Endodermal cell (in vitro differentiated cells): ENCODE data around the gene TUG1. TPM values are rescaled to one million over a fixed set of nuclear protein-coding genes. Genes with fewer than 3 reads are reported as not detected.

Experiments used
- DNase-seq: peaks from one replicate; pipeline ENCODE4 v3.0.0-alpha.2; 2017
- H3K27ac ChIP-seq: 2 replicates; pipeline ENCODE4 v1.5.1; 2013; ENCODE audit warnings: mild to moderate bottlenecking, low read depth, low read length, moderate library complexity
- H3K27me3 ChIP-seq: 2 replicates; pipeline ENCODE4 v1.6.1; 2013; ENCODE audit warnings: mild to moderate bottlenecking, low read length, moderate library complexity; ENCODE audit not compliant: insufficient read depth, control insufficient read depth, poor library complexity, severe bottlenecking
- H3K36me3 ChIP-seq: 2 replicates; pipeline ENCODE4 v1.7.0; 2013; ENCODE audit warnings: mild to moderate bottlenecking, low read length, moderate library complexity; ENCODE audit not compliant: control insufficient read depth, insufficient read depth
- H3K4me1 ChIP-seq: one replicate; pipeline ENCODE4 v1.7.0; 2013; ENCODE audit warnings: low read length; ENCODE audit not compliant: control insufficient read depth, insufficient read depth
- H3K4me3 ChIP-seq: 2 replicates; pipeline ENCODE4 v1.5.1; 2013; ENCODE audit warnings: mild to moderate bottlenecking, low read length, moderate library complexity
- H3K9ac ChIP-seq: 2 replicates; pipeline ENCODE4 v1.6.1; 2013; ENCODE audit warnings: mild to moderate bottlenecking, low read length, moderate library complexity; ENCODE audit not compliant: poor library complexity, severe bottlenecking; ENCODE audit errors: extremely low read depth
- H3K9me3 ChIP-seq: 2 replicates; pipeline ENCODE4 v1.6.1; 2013; ENCODE audit warnings: mild to moderate bottlenecking, low read length, moderate library complexity; ENCODE audit not compliant: control insufficient read depth
- H3K27ac Mint-ChIP-seq: 2 replicates; pipeline ENCODE4 v1.8.0; 2020; ENCODE audit warnings: mixed read lengths
- H3K27me3 Mint-ChIP-seq: 2 replicates; pipeline ENCODE4 v1.8.0; 2021; ENCODE audit warnings: mild to moderate bottlenecking, mixed read lengths; ENCODE audit not compliant: insufficient read depth
- H3K36me3 Mint-ChIP-seq: 2 replicates; pipeline ENCODE4 v1.8.0; 2020; ENCODE audit warnings: low read depth, mixed read lengths
- H3K4me1 Mint-ChIP-seq: 2 replicates; pipeline ENCODE4 v1.8.0; 2020; ENCODE audit warnings: mixed read lengths
- H3K4me3 Mint-ChIP-seq: 2 replicates; pipeline ENCODE4 v1.8.0; 2020; ENCODE audit warnings: mild to moderate bottlenecking, moderate library complexity, mixed read lengths
- H3K9me3 Mint-ChIP-seq: 2 replicates; pipeline ENCODE4 v1.8.0; 2020; ENCODE audit warnings: mild to moderate bottlenecking, mixed read lengths
- WGBS, 2 experiments: methylation state at CpG; one replicate each; pipeline versions ENCODE4 v1.1.5 to v1.1.7; 2013; ENCODE audit warnings: missing lambda C conversion rate in 2 of 2, mixed read lengths in 1 of 2; ENCODE audit not compliant: insufficient coverage in 1 of 2, insufficient read length in 1 of 2; 5-methylcytosine and 5-hydroxymethylcytosine counted together
- total RNA-seq, 2 donors: library from RNA; stranded (reverse); fragmentation: NEBNext Ultra II Directional in 1 of 2; extraction: Animal tissue kit (Norgen Biotek cat#: 25700) in 1 of 2; gene quantifications; 2 replicates in 1 of 2; 3 replicates in 1 of 2; pipeline ENCODE4 v1.2.1, GENCODE V29; 2021
- TF ChIP-seq, protein P1 (sequence below): fragments of 200-600 bp; sonication (generic); conservative IDR thresholded peaks from 2 replicates; pipeline ENCODE4 v1.5.0; 2021; ENCODE audit warnings: antibody characterized with exemption, mild to moderate bottlenecking

TUG1 gene
- total RNA-seq, 2 donors from 2014 or later = 113 to 123 TPM

DNA sequence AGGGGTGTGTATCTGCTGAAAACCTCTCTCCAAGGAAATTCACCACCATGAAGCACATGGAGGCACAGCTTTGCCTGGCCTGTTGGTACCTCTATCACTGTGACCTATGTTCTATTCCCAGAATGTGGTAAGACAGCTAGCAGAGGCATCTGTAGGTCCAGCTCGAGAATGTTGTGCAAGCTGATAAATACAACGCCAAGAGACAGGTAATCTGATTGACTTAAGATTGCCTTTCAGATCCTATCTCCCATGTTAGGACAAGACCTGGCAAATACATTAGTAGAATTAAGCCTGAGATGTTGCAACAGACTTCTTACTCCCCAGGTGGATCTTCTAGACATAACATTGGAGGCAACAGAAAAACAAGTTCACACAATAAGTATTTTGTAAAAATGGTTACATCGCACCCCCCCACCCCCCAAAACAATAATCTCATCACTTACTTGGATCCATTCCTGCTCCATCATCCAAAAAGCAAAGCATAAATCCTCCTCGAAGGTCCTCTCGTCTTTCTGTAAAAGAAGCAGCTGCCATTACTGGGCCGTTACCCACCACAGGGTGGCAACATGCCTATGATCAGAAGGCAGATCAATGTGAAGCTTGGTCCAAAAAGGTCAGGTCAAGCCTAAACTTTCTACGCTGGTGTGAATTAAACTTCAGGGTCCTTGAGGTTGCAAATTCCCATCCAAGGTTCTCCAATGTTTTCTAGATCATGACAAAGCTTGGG lies 19.0 kb upstream of the TUG1 start:
- Mint-ChIP-seq H3K27ac (no peak overlapping the region), H3K27me3 (no peaks in the 10 kb centered on the region), H3K9me3 (no peaks in the 10 kb centered on the region), H3K4me3 (no peak overlapping the region), H3K4me1 (peaks cover 10% of the 10 kb centered on the region), H3K36me3 (peaks cover 71% of the 10 kb centered on the region)
- no peak for DNase-seq
- no peak overlapping the region for H3K27ac ChIP-seq
- TF ChIP-seq, protein P1, sequence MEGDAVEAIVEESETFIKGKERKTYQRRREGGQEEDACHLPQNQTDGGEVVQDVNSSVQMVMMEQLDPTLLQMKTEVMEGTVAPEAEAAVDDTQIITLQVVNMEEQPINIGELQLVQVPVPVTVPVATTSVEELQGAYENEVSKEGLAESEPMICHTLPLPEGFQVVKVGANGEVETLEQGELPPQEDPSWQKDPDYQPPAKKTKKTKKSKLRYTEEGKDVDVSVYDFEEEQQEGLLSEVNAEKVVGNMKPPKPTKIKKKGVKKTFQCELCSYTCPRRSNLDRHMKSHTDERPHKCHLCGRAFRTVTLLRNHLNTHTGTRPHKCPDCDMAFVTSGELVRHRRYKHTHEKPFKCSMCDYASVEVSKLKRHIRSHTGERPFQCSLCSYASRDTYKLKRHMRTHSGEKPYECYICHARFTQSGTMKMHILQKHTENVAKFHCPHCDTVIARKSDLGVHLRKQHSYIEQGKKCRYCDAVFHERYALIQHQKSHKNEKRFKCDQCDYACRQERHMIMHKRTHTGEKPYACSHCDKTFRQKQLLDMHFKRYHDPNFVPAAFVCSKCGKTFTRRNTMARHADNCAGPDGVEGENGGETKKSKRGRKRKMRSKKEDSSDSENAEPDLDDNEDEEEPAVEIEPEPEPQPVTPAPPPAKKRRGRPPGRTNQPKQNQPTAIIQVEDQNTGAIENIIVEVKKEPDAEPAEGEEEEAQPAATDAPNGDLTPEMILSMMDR = peak; percentile 49
- H3K27me3 ChIP-seq = no peaks in the 10 kb centered on the region
- H3K9ac ChIP-seq = no peak overlapping the region
- WGBS, 2 experiments = 89 to 92% methylated on average over 6 to 7 of the region's 7 CpGs
- peaks cover 87% of the 10 kb centered on the region for H3K36me3 ChIP-seq
- H3K4me1 ChIP-seq = peaks cover 18% of the 10 kb centered on the region
- no peak overlapping the region for H3K4me3 ChIP-seq
- H3K9me3 ChIP-seq = no peaks in the 10 kb centered on the region

DNA sequence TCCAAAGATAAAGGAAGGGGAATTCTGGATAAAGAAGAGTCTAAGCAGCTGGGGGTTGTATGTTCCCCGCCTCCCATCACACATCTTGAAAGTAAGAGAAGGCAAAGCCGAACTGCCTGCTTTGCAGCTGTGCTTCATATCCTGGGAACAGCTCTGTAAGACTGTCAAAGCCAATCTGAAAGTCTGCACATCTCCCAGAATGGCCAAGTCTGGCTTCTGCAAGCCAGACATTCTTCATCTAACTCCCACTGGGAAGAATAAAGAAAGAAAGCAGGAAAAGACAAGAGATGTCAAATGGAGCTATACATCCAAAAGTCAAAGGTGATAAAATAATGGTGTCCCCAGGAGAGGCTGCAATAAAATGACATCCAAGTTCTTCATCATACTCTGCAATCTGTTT lies 15.9 kb upstream of the TUG1 start:
- H3K27me3 Mint-ChIP-seq = no peaks in the 10 kb centered on the region
- no peaks in the 10 kb centered on the region for H3K9me3 Mint-ChIP-seq
- H3K27ac ChIP-seq = peak overlapping the region; percentile 66
- H3K4me1 Mint-ChIP-seq = peaks cover 6% of the 10 kb centered on the region
- no peak overlapping the region for H3K9ac ChIP-seq
- H3K36me3 ChIP-seq = peaks cover 86% of the 10 kb centered on the region
- no peak for DNase-seq
- no peaks in the 10 kb centered on the region for H3K9me3 ChIP-seq
- H3K27ac Mint-ChIP-seq = no peak overlapping the region
- H3K4me3 Mint-ChIP-seq = no peak overlapping the region
- H3K4me1 ChIP-seq = peaks cover 11% of the 10 kb centered on the region
- peaks cover 75% of the 10 kb centered on the region for H3K36me3 Mint-ChIP-seq
- no peaks in the 10 kb centered on the region for H3K27me3 ChIP-seq
- TF ChIP-seq, protein P1 = no peak
- 88% methylated on average over 2 of the region's 2 CpGs; no CpG with 5 or more reads in 1 of the 2 experiments for WGBS, 2 experiments
- no peak overlapping the region for H3K4me3 ChIP-seq

DNA sequence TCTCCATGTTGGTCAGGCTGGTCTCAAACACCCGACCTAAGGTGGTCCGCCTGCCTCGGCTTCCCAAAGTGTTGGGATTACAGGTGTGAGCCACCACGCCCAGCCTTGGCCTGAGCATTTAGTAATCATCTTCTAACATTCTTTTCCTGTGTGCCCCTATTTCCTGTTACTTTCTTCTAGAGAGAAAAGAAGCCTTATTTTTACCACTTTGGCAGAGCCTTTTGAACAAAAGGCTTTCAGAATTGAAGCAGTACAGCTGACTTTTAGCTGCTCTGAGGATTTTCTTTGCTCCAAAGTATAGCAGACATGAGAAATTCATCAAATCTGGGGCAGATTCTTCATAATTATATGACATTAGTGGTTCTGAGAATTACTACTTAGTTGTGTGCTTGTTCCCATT lies 13.9 kb upstream of the TUG1 start:
- no peak overlapping the region for H3K27ac Mint-ChIP-seq
- 91 to 96% methylated on average over 4 of the region's 4 CpGs for WGBS, 2 experiments

More for the DNA sequence above, 13.9 kb upstream of the TUG1 start:
- no peaks in the 10 kb centered on the region for H3K27me3 Mint-ChIP-seq
- TF ChIP-seq, protein P1 = no peak
- no peak overlapping the region for H3K27ac ChIP-seq
- H3K9me3 ChIP-seq = no peaks in the 10 kb centered on the region
- H3K36me3 ChIP-seq = peaks cover 77% of the 10 kb centered on the region
- H3K9me3 Mint-ChIP-seq = no peaks in the 10 kb centered on the region
- no peak overlapping the region for H3K4me3 ChIP-seq
- H3K9ac ChIP-seq = no peak overlapping the region
- H3K4me3 Mint-ChIP-seq = no peak overlapping the region
- H3K4me1 ChIP-seq = peaks cover 11% of the 10 kb centered on the region
- H3K4me1 Mint-ChIP-seq = peaks cover 10% of the 10 kb centered on the region
- DNase-seq = no peak
- H3K27me3 ChIP-seq = no peaks in the 10 kb centered on the region
- H3K36me3 Mint-ChIP-seq = peaks cover 63% of the 10 kb centered on the region
